Activated gamma-delta T cell treated with anti-CD3 and anti-CD28 coated beads, Interleukin-2, amount 50 U/mL, for 16 hours (primary cell): ENCODE results near the gene KANSL3.
"Not testable (repeated sequence)": the region's sequence is repeated elsewhere in the genome, so short reads cannot be mapped to it uniquely, and the experiment has no call there.

Source experiments
- DNase-seq: peaks from one replicate; pipeline ENCODE4 v3.0.0-alpha.2; 2020; ENCODE audit warnings: low read depth

The KANSL3 gene

GRCh38 chr2:96557421-96557820, 80.7 kb downstream of the KANSL3 start:
- not testable (repeated sequence) for DNase-seq

- peak; percentile 29 for DNase-seq
Observed at GRCh38 chr2:96556441-96557330, 81.4 kb downstream of the KANSL3 start.

GRCh38 chr2:96555146-96555610, 82.9 kb downstream of the KANSL3 start:
- no peak for DNase-seq

- DNase-seq: peak; percentile 53
Observed at GRCh38 chr2:96554293-96555145, 83.6 kb downstream of the KANSL3 start.

GRCh38 chr2:96553957-96554292, 84.2 kb downstream of the KANSL3 start:
- not testable (repeated sequence) for DNase-seq

GRCh38 chr2:96553176-96553956, 84.7 kb downstream of the KANSL3 start:
- no peak for DNase-seq

- no peak for DNase-seq
Observed at GRCh38 chr2:96552315-96553175, 85.6 kb downstream of the KANSL3 start.

- no peak for DNase-seq
Observed at GRCh38 chr2:96551605-96552314, 86.4 kb downstream of the KANSL3 start.

GRCh38 chr2:96550787-96551604, 87.1 kb downstream of the KANSL3 start:
- no peak for DNase-seq

GRCh38 chr2:96549967-96550786, 87.9 kb downstream of the KANSL3 start:
- DNase-seq: no peak

GRCh38 chr2:96549466-96549785, 88.7 kb downstream of the KANSL3 start:
- DNase-seq: no peak

GRCh38 chr2:96548558-96549465, 89.3 kb downstream of the KANSL3 start:
- no peak for DNase-seq

GRCh38 chr2:96547731-96548171, 90.4 kb downstream of the KANSL3 start:
- DNase-seq: no peak

GRCh38 chr2:96547203-96547641, 90.9 kb downstream of the KANSL3 start:
- no peak for DNase-seq

GRCh38 chr2:96546797-96547196, 91.3 kb downstream of the KANSL3 start:
- DNase-seq: no peak

GRCh38 chr2:96546321-96546720, 91.8 kb downstream of the KANSL3 start:
- DNase-seq: no peak
